ENCODE measurements around the gene TTLL3. TPM values are rescaled to one million over a fixed set of nuclear protein-coding genes. Genes with fewer than 3 reads are reported as not detected.

TTLL3 gene
- total RNA-seq, 1 experiment from 2014 or later: 15.7 TPM

- no peaks in the 10 kb centered on the region for H3K9me3 ChIP-seq (ENCODE audit: control insufficient read depth, insufficient read depth, low read depth, low read length)
- POLR2A ChIA-PET: no interaction called here
- peak; percentile 87 for ATAC-seq
- DNase-seq (ENCODE audit: low read depth, low spot score): no peak
- BruUV-seq (replicated peaks): no TSS peak
- no peaks in the 10 kb centered on the region for H3K36me3 ChIP-seq (ENCODE audit: control insufficient read depth, insufficient read depth, low read length)
- in situ Hi-C loops (cut with HindIII; ENCODE audit: low pct_unique_long_range_greater_than_20kb, low sequenced_read_pairs): no loop called here
- peak overlapping the region; percentile 11 to 39; a peak in 2 of 4 replicates for H3K4me3 ChIP-seq (ENCODE audit: low read depth in 2 of 2, low read length in 2 of 2)
- H3K27ac ChIP-seq (ENCODE audit: low read length): no peak overlapping the region
- H3K4me1 ChIP-seq (ENCODE audit: control insufficient read depth, insufficient read depth, low read length): peaks cover 6% of the 10 kb centered on the region; the same call in 1 of the 2 replicates
- CTCF ChIA-PET: no interaction called here
- intact Hi-C loops (cut with micrococcal nuclease; ENCODE audit: unreplicated experiment): no loop called here
- TF ChIP-seq TCF7L2 (IDR thresholded peaks at IDR 0.05; ENCODE audit: low read depth, low read length) (no peak), CTCF (IDR thresholded peaks at IDR 0.05) (peak; percentile 67; the same call in 1 of the 2 replicates), POLR2AphosphoS5 (IDR thresholded peaks at IDR 0.05; ENCODE audit: low read depth, low read length) (no peak), SIN3A (IDR thresholded peaks at IDR 0.05; ENCODE audit: borderline replicate concordance, insufficient read depth, low read depth, low read length) (no peak)
- TF ChIP-seq, protein P1, sequence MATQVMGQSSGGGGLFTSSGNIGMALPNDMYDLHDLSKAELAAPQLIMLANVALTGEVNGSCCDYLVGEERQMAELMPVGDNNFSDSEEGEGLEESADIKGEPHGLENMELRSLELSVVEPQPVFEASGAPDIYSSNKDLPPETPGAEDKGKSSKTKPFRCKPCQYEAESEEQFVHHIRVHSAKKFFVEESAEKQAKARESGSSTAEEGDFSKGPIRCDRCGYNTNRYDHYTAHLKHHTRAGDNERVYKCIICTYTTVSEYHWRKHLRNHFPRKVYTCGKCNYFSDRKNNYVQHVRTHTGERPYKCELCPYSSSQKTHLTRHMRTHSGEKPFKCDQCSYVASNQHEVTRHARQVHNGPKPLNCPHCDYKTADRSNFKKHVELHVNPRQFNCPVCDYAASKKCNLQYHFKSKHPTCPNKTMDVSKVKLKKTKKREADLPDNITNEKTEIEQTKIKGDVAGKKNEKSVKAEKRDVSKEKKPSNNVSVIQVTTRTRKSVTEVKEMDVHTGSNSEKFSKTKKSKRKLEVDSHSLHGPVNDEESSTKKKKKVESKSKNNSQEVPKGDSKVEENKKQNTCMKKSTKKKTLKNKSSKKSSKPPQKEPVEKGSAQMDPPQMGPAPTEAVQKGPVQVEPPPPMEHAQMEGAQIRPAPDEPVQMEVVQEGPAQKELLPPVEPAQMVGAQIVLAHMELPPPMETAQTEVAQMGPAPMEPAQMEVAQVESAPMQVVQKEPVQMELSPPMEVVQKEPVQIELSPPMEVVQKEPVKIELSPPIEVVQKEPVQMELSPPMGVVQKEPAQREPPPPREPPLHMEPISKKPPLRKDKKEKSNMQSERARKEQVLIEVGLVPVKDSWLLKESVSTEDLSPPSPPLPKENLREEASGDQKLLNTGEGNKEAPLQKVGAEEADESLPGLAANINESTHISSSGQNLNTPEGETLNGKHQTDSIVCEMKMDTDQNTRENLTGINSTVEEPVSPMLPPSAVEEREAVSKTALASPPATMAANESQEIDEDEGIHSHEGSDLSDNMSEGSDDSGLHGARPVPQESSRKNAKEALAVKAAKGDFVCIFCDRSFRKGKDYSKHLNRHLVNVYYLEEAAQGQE (IDR thresholded peaks at IDR 0.05; ENCODE audit: insufficient read depth in 1 of 2, low read depth in 2 of 2, low read length in 1 of 2): no peak
- no peaks in the 10 kb centered on the region for H3K27me3 ChIP-seq (ENCODE audit: control insufficient read depth, insufficient read depth, low read length)
Observed at GRCh38 chr3:9862391-9863057, 52.5 kb downstream of the TTLL3 start.

DNA sequence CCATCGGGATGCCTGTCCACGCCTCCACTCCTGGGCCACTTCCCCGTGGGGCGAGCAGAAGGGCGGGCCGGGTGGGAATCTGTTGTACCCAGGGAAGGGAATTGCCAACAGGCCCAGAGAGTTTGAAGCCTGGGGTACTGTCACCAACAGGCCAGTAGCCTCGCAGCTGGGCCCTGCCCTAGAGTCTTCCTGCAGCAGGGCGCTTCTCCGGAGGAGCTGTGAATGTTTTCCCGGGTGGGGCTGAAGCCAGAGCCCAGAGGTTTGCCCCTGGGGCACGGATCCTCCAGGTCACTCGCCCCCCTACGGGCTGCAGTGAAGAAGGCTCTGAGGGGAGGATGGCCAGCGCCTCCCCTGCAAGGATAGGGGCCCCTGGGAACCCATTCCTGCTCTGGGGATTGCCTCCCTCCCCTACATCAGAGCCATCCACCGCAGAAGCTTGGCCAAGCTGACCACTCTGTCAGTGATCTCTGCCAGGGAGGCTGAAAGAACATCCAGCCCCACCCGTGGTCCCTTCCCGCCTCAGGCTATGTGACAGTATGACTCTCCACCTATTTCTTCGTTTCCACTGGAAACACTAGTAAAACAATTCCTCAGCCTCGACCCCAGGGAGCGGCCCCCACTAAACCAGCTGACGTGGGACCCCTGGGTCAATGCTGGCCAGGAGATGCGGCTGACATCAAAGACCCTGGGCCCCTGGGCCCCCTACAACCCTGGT is 53.2 kb downstream of the TTLL3 start:
- intact Hi-C loops (cut with micrococcal nuclease; ENCODE audit: unreplicated experiment) (no loop called here), in situ Hi-C loops (cut with HindIII; ENCODE audit: low pct_unique_long_range_greater_than_20kb, low sequenced_read_pairs) (no loop called here)
- H3K9me3 ChIP-seq (ENCODE audit: control insufficient read depth, insufficient read depth, low read depth, low read length): no peaks in the 10 kb centered on the region
- no peaks in the 10 kb centered on the region for H3K36me3 ChIP-seq (ENCODE audit: control insufficient read depth, insufficient read depth, low read length)
- BruUV-seq (replicated peaks): no TSS peak
- no peak for DNase-seq (ENCODE audit: low read depth, low spot score)
- CTCF ChIA-PET: no interaction called here
- peak; percentile 55 for ATAC-seq
- no peak for TF ChIP-seq TCF7L2 (IDR thresholded peaks at IDR 0.05; ENCODE audit: low read depth, low read length)
- no peak for TF ChIP-seq POLR2AphosphoS5 (IDR thresholded peaks at IDR 0.05; ENCODE audit: low read depth, low read length)
- TF ChIP-seq SIN3A (IDR thresholded peaks at IDR 0.05; ENCODE audit: borderline replicate concordance, insufficient read depth, low read depth, low read length): no peak
- TF ChIP-seq, protein P1 (IDR thresholded peaks at IDR 0.05; ENCODE audit: insufficient read depth in 1 of 2, low read depth in 2 of 2, low read length in 1 of 2): no peak
- TF ChIP-seq CTCF (IDR thresholded peaks at IDR 0.05): no peak
- POLR2A ChIA-PET: no interaction called here
- peaks cover 6% of the 10 kb centered on the region; the same call in 1 of the 2 replicates for H3K4me1 ChIP-seq (ENCODE audit: control insufficient read depth, insufficient read depth, low read length)
- H3K27ac ChIP-seq (ENCODE audit: low read length): no peak overlapping the region
- H3K27me3 ChIP-seq (ENCODE audit: control insufficient read depth, insufficient read depth, low read length): no peaks in the 10 kb centered on the region
- H3K4me3 ChIP-seq (ENCODE audit: low read depth in 2 of 2, low read length in 2 of 2): peak overlapping the region; percentile 11 to 39; a peak in 2 of 4 replicates
